Activated B cell treated with CpG ODN at 0.5 μM for 24 hours (primary cell): Measurements from ENCODE around the gene SLC12A7. TPM values are rescaled to one million over a fixed set of nuclear protein-coding genes. Genes with fewer than 3 reads are reported as not detected.

Experiments used
- ATAC-seq: fragments of 200-7000 bp; cut with Tn5 transposase; one replicate; pipeline ENCODE4 v1.10.0; 2021; ENCODE audit warnings: low read depth, mild to moderate bottlenecking, moderate library complexity
- CTCF ChIA-PET: fragments of 350-600 bp; sonication (Branson Sonifier 250); formaldehyde crosslinking; loops from one replicate; lab custom pipeline; 2021; ENCODE audit warnings: antibody characterized with exemption; lab: Charles Lee
- POLR2A ChIA-PET: fragments of 350-600 bp; sonication (Branson Sonifier 250); formaldehyde crosslinking; loops from one replicate; lab custom pipeline; 2021; ENCODE audit warnings: antibody characterized with exemption; lab: Charles Lee
- DNase-seq: peaks from one replicate; pipeline ENCODE4 v3.0.0; 2022
- H3K27ac Mint-ChIP-seq: one replicate; pipeline ENCODE4 v1.8.0; 2020; ENCODE audit warnings: mixed read lengths
- H3K27me3 Mint-ChIP-seq: one replicate; pipeline ENCODE4 v1.8.0; 2021; ENCODE audit warnings: mixed read lengths
- H3K36me3 Mint-ChIP-seq: one replicate; pipeline ENCODE4 v1.8.0; 2021; ENCODE audit warnings: low read depth, mixed read lengths
- H3K4me1 Mint-ChIP-seq: one replicate; pipeline ENCODE4 v1.8.0; 2021; ENCODE audit warnings: mixed read lengths
- H3K4me3 Mint-ChIP-seq: one replicate; pipeline ENCODE4 v1.8.0; 2020; ENCODE audit warnings: mild to moderate bottlenecking, mixed read lengths
- H3K9me3 Mint-ChIP-seq: one replicate; pipeline ENCODE4 v1.8.0; 2020; ENCODE audit warnings: mixed read lengths
- CTCF ChIP-seq: fragments of 200-600 bp; IDR thresholded peaks from one replicate; pipeline ENCODE4 v1.8.0; 2022; ENCODE audit warnings: antibody characterized with exemption, mild to moderate bottlenecking
- intact Hi-C: fragments of 100-400 bp; cut with micrococcal nuclease; formaldehyde crosslinking; loops from one replicate; pipeline ENCODE4 v1.15.1; 2024
- total RNA-seq: library from RNA; stranded (reverse); gene quantifications from 2 replicates; pipeline ENCODE4 v1.2.3, GENCODE V29; 2022

The SLC12A7 gene
- total RNA-seq, 1 donor from 2014 or later = 23.3 TPM

GRCh38 chr5:1039706-1040260 is 72.1 kb downstream of the SLC12A7 start:
- peaks cover 5% of the 10 kb centered on the region for H3K9me3 Mint-ChIP-seq
- no peaks in the 10 kb centered on the region for H3K36me3 Mint-ChIP-seq
- no peak for DNase-seq
- intact Hi-C loops = no loop called here
- TF ChIP-seq CTCF = no peak
- no peak overlapping the region for H3K27ac Mint-ChIP-seq
- ATAC-seq = no peak
- no peaks in the 10 kb centered on the region for H3K4me1 Mint-ChIP-seq
- H3K27me3 Mint-ChIP-seq = peaks cover 4% of the 10 kb centered on the region
- H3K4me3 Mint-ChIP-seq = no peak overlapping the region
- POLR2A ChIA-PET = no interaction called here
- CTCF ChIA-PET = no interaction called here

- no peak for TF ChIP-seq CTCF
- CTCF ChIA-PET = no interaction called here
- Mint-ChIP-seq H3K27me3 (peaks cover 5% of the 10 kb centered on the region), H3K4me3 (no peak overlapping the region), H3K36me3 (no peaks in the 10 kb centered on the region), H3K4me1 (no peaks in the 10 kb centered on the region), H3K27ac (no peak overlapping the region), H3K9me3 (peaks cover 5% of the 10 kb centered on the region)
- intact Hi-C loops = no loop called here
- no peak for DNase-seq
- no peak for ATAC-seq
- POLR2A ChIA-PET = no interaction called here
These were observed 72.7 kb downstream of the SLC12A7 start for GRCh38 chr5:1039210-1039548.

- Mint-ChIP-seq H3K4me3 (no peak overlapping the region), H3K27me3 (peaks cover 5% of the 10 kb centered on the region), H3K27ac (no peak overlapping the region), H3K36me3 (no peaks in the 10 kb centered on the region), H3K9me3 (peaks cover 5% of the 10 kb centered on the region), H3K4me1 (no peaks in the 10 kb centered on the region)
- no peak for DNase-seq
- intact Hi-C loops = no loop called here
- no peak for TF ChIP-seq CTCF
- ChIA-PET CTCF (no interaction called here), POLR2A (no interaction called here)
- ATAC-seq = no peak
These were observed 73.2 kb downstream of the SLC12A7 start for GRCh38 chr5:1038417-1039209.

- ATAC-seq (no peak), DNase-seq (no peak)
- no peak for TF ChIP-seq CTCF
- no peak overlapping the region for H3K4me3 Mint-ChIP-seq
- H3K27ac Mint-ChIP-seq = no peak overlapping the region
- H3K9me3 Mint-ChIP-seq = peaks cover 3% of the 10 kb centered on the region
- H3K36me3 Mint-ChIP-seq = no peaks in the 10 kb centered on the region
- peaks cover 5% of the 10 kb centered on the region for H3K27me3 Mint-ChIP-seq
- intact Hi-C loops = no loop called here
- POLR2A ChIA-PET = no interaction called here
- no peaks in the 10 kb centered on the region for H3K4me1 Mint-ChIP-seq
- CTCF ChIA-PET = no interaction called here
These were observed 74.0 kb downstream of the SLC12A7 start for GRCh38 chr5:1037671-1038416.

GRCh38 chr5:1037123-1037670 is 74.7 kb downstream of the SLC12A7 start:
- POLR2A ChIA-PET = no interaction called here
- Mint-ChIP-seq H3K27me3 (peaks cover 5% of the 10 kb centered on the region), H3K4me3 (no peak overlapping the region), H3K27ac (no peak overlapping the region), H3K4me1 (no peaks in the 10 kb centered on the region), H3K9me3 (no peaks in the 10 kb centered on the region), H3K36me3 (no peaks in the 10 kb centered on the region)
- DNase-seq = no peak
- CTCF ChIA-PET = no interaction called here
- intact Hi-C loops = no loop called here
- TF ChIP-seq CTCF = no peak
- ATAC-seq = no peak
